Dendritic cell treated with granulocyte-macrophage colony-stimulating factor and Interleukin-4, amounts not matched to agents 40 ng/mL and 50 ng/mL, for 4 days (primary cell): ENCODE results near the gene KLK3.

Source experiments
- H3K27ac Mint-ChIP-seq: one replicate; pipeline ENCODE4 v1.8.0; 2022; ENCODE audit warnings: mild to moderate bottlenecking, mixed read lengths
- H3K27me3 Mint-ChIP-seq: one replicate; pipeline ENCODE4 v1.8.0; 2022; ENCODE audit warnings: mild to moderate bottlenecking, mixed read lengths
- H3K36me3 Mint-ChIP-seq: one replicate; pipeline ENCODE4 v1.8.0; 2022; ENCODE audit warnings: low read depth, mixed read lengths
- H3K4me1 Mint-ChIP-seq: one replicate; pipeline ENCODE4 v1.8.0; 2022; ENCODE audit warnings: low read depth, mixed read lengths
- H3K4me3 Mint-ChIP-seq: one replicate; pipeline ENCODE4 v1.8.0; 2022; ENCODE audit warnings: mild to moderate bottlenecking, moderate library complexity, mixed read lengths
- H3K9me3 Mint-ChIP-seq: one replicate; pipeline ENCODE4 v1.8.0; 2022; ENCODE audit warnings: mixed read lengths
- intact Hi-C: fragments of 100-400 bp; cut with micrococcal nuclease; formaldehyde crosslinking; loops from one replicate; pipeline ENCODE4 v1.15.0; 2022

Gene KLK3

DNA sequence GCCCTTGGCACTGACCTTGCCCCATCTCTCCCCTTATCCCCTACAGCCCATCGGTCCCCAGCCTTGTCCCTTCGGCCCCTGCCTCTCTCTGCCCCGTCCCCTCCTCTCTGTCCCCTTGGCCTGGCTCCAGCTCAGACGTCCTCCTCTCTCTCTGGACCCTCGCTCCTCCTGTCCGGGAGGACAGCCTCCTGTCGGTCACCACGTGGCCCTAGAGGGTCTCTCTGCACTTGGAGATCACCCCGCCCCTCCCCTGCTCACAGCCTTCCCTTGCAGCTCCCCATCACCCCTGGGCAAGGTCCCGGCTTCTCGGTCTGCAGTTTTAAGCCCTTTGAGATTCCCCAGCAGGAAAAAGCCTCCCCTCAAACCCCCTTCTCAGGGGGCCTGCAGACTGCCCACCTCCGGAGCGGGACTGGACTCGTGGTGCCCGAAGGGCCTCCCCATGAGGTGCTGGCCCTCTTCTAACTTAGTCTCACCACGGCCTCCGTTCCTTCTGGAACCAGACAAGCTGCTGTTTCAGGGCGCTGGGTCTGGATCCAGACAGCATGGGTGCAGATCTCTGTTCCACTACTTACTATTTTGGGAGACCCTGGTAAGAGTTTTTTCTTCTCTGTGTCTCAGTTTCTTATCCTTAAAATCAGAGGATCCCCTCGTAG, 18.0 kb upstream of the KLK3 start:
- H3K4me3 Mint-ChIP-seq = peak overlapping the region; percentile 71
- H3K27me3 Mint-ChIP-seq = peaks cover 66% of the 10 kb centered on the region
- H3K36me3 Mint-ChIP-seq = no peaks in the 10 kb centered on the region
- intact Hi-C loops = no loop called here
- H3K4me1 Mint-ChIP-seq = peaks cover 9% of the 10 kb centered on the region
- no peaks in the 10 kb centered on the region for H3K9me3 Mint-ChIP-seq
- H3K27ac Mint-ChIP-seq = peak overlapping the region; percentile 62

GRCh38 chr19:50837300-50837699, 17.4 kb upstream of the KLK3 start:
- Mint-ChIP-seq H3K4me1 (peaks cover 9% of the 10 kb centered on the region), H3K27me3 (peaks cover 62% of the 10 kb centered on the region), H3K4me3 (no peak overlapping the region), H3K36me3 (no peaks in the 10 kb centered on the region), H3K9me3 (no peaks in the 10 kb centered on the region), H3K27ac (no peak overlapping the region)
- intact Hi-C loops = no loop called here

GRCh38 chr19:50838239-50838638, 16.5 kb upstream of the KLK3 start:
- Mint-ChIP-seq H3K27ac (no peak overlapping the region), H3K4me3 (no peak overlapping the region), H3K36me3 (no peaks in the 10 kb centered on the region), H3K4me1 (peaks cover 9% of the 10 kb centered on the region), H3K9me3 (no peaks in the 10 kb centered on the region), H3K27me3 (peaks cover 55% of the 10 kb centered on the region)
- intact Hi-C loops = no loop called here

DNA sequence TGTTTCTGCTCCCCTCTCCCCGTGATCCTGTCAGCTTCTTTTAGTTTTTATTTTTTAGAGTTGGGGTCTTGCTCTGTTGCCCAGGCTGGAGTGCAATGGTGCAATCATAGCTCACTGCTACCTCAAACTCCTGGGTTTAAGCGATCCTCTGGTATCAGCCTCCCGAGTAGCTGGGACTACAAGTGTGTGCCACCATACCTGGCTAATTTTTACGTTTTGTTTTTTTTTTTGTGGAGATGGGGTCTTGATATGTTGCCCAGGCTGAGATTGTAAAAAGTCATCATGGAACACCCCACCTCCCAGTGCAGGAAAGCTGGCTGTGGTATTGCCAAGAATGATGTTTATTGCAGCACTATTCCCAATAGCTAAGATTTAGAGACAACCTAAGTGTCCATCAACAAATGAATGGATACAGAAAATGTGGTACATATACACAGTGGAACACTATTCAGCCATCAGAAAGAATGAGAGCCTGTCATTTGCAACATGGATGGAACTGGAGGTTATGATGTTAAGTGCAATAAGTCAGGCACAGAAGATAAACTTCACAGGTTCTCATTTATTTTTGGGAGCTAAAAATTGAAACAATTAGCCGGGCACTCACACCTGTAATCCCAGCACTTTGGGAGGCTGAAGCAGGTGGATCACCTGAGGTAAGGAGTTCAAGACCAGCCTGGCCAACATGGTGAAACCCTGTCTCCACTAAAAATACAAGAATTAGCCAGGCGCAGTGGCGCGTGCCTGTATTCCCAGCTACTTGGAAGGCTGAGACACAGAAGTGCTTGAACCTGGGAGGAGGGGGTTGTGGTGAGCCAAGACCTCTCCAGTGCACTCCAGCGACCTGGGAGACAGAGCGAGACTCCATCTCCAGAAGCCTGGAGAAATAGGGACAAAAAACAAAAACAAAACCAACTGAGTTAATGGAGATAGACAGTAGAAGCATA, 14.7 kb upstream of the KLK3 start:
- Mint-ChIP-seq H3K9me3 (no peaks in the 10 kb centered on the region), H3K27ac (no peak overlapping the region), H3K4me3 (no peak overlapping the region), H3K27me3 (peaks cover 56% of the 10 kb centered on the region), H3K36me3 (no peaks in the 10 kb centered on the region), H3K4me1 (peaks cover 9% of the 10 kb centered on the region)
- intact Hi-C loops = no loop called here

DNA sequence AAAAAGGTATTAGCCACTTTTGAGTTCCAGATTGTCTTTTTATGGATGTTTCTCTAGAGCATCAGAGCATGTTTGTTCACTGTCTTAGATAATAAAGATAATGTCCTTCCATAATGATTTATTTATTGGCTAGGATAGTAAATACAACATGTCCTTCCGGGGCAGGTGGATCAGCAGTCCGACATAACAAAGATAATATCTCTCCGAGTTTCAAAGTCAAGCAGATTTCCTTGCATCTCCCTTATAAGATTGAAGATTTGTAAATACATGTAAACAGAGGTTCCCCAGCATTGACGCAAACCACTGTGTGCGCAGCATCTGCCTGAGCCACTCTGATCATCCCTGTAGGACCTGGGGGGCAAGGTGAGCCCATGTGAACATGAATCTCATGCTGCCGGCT, 12.6 kb upstream of the KLK3 start:
- intact Hi-C loops = no loop called here
- Mint-ChIP-seq H3K36me3 (no peaks in the 10 kb centered on the region), H3K4me1 (no peaks in the 10 kb centered on the region), H3K27me3 (peaks cover 39% of the 10 kb centered on the region), H3K9me3 (no peaks in the 10 kb centered on the region), H3K27ac (no peak overlapping the region), H3K4me3 (no peak overlapping the region)

GRCh38 chr19:50843205-50843604, 11.5 kb upstream of the KLK3 start:
- no peak overlapping the region for H3K4me3 Mint-ChIP-seq
- no peaks in the 10 kb centered on the region for H3K4me1 Mint-ChIP-seq
- no peaks in the 10 kb centered on the region for H3K36me3 Mint-ChIP-seq
- H3K27ac Mint-ChIP-seq = no peak overlapping the region
- no peaks in the 10 kb centered on the region for H3K9me3 Mint-ChIP-seq
- H3K27me3 Mint-ChIP-seq = peaks cover 30% of the 10 kb centered on the region
- intact Hi-C loops = no loop called here

DNA sequence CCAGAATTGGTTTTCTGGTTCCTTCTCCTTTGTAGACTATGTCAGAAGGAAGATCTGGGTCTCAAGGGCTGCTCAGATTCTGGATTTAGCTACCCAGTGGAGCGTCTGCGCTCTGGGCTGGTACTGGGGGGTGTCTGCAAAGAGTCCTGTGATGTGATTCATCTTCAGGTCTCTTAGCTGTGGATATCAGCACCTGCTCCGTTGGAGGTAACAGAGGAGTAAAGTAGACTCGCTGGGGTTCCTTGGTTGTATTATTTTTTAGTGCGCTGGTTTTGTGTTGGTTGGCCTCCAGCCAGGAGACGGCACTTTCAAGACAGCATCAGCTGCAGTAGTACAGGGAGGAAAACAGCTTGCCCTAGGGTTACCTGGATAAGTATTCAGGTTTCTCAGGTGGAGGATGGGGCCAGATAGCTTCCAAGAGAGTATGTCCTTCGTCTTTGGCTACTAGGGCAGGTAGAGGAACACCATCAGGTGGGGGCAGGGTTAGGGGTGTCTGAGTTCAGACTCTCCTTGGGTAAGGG, 11.0 kb upstream of the KLK3 start:
- no peaks in the 10 kb centered on the region for H3K36me3 Mint-ChIP-seq
- peaks cover 29% of the 10 kb centered on the region for H3K27me3 Mint-ChIP-seq
- no peaks in the 10 kb centered on the region for H3K4me1 Mint-ChIP-seq
- no peaks in the 10 kb centered on the region for H3K9me3 Mint-ChIP-seq
- intact Hi-C loops = no loop called here
- H3K27ac Mint-ChIP-seq = no peak overlapping the region
- H3K4me3 Mint-ChIP-seq = no peak overlapping the region

GRCh38 chr19:50844296-50844935, 10.3 kb upstream of the KLK3 start:
- H3K4me1 Mint-ChIP-seq = no peaks in the 10 kb centered on the region
- H3K9me3 Mint-ChIP-seq = no peaks in the 10 kb centered on the region
- peaks cover 25% of the 10 kb centered on the region for H3K27me3 Mint-ChIP-seq
- H3K27ac Mint-ChIP-seq = no peak overlapping the region
- intact Hi-C loops = no loop called here
- no peak overlapping the region for H3K4me3 Mint-ChIP-seq
- H3K36me3 Mint-ChIP-seq = no peaks in the 10 kb centered on the region

GRCh38 chr19:50850738-50851137, 4.0 kb upstream of the KLK3 start:
- Mint-ChIP-seq H3K4me1 (no peaks in the 10 kb centered on the region), H3K9me3 (no peaks in the 10 kb centered on the region), H3K36me3 (no peaks in the 10 kb centered on the region), H3K4me3 (no peak overlapping the region), H3K27ac (no peak overlapping the region), H3K27me3 (peaks cover 16% of the 10 kb centered on the region)
- intact Hi-C loops = no loop called here

DNA sequence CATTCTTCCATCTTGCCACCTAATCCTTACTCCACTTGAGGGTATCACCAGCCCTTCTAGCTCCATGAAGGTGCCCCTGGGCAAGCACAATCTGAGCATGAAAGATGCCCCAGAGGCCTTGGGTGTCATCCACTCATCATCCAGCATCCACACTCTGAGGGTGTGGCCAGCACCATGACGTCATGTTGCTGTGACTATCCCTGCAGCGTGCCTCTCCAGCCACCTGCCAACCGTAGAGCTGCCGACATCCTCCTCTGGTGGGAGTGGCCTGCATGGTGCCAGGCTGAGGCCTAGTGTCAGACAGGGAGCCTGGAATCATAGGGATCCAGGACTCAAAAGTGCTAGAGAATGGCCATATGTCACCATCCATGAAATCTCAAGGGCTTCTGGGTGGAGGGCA, 3.1 kb upstream of the KLK3 start:
- Mint-ChIP-seq H3K27ac (no peak overlapping the region), H3K9me3 (no peaks in the 10 kb centered on the region), H3K27me3 (peaks cover 19% of the 10 kb centered on the region), H3K4me1 (no peaks in the 10 kb centered on the region), H3K36me3 (no peaks in the 10 kb centered on the region), H3K4me3 (no peak overlapping the region)
- intact Hi-C loops = no loop called here

GRCh38 chr19:50857366-50857765, 2.7 kb downstream of the KLK3 start:
- Mint-ChIP-seq H3K27ac (no peak overlapping the region), H3K27me3 (peaks cover 31% of the 10 kb centered on the region), H3K4me3 (no peak overlapping the region), H3K36me3 (no peaks in the 10 kb centered on the region), H3K4me1 (no peaks in the 10 kb centered on the region), H3K9me3 (no peaks in the 10 kb centered on the region)
- intact Hi-C loops = no loop called here

GRCh38 chr19:50858886-50859285, 4.2 kb downstream of the KLK3 start:
- Mint-ChIP-seq H3K36me3 (no peaks in the 10 kb centered on the region), H3K27ac (no peak overlapping the region), H3K4me1 (no peaks in the 10 kb centered on the region), H3K4me3 (no peak overlapping the region), H3K27me3 (peaks cover 34% of the 10 kb centered on the region), H3K9me3 (no peaks in the 10 kb centered on the region)
- intact Hi-C loops = no loop called here

DNA sequence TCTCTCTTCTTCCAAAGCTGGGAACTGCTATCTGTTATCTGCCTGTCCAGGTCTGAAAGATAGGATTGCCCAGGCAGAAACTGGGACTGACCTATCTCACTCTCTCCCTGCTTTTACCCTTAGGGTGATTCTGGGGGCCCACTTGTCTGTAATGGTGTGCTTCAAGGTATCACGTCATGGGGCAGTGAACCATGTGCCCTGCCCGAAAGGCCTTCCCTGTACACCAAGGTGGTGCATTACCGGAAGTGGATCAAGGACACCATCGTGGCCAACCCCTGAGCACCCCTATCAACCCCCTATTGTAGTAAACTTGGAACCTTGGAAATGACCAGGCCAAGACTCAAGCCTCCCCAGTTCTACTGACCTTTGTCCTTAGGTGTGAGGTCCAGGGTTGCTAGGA, 5.1 kb downstream of the KLK3 start:
- intact Hi-C loops = no loop called here
- peaks cover 33% of the 10 kb centered on the region for H3K27me3 Mint-ChIP-seq
- no peaks in the 10 kb centered on the region for H3K9me3 Mint-ChIP-seq
- H3K27ac Mint-ChIP-seq = no peak overlapping the region
- H3K4me1 Mint-ChIP-seq = no peaks in the 10 kb centered on the region
- no peaks in the 10 kb centered on the region for H3K36me3 Mint-ChIP-seq
- H3K4me3 Mint-ChIP-seq = no peak overlapping the region

GRCh38 chr19:50861010-50861409, 6.3 kb downstream of the KLK3 start:
- H3K36me3 Mint-ChIP-seq = no peaks in the 10 kb centered on the region
- H3K4me1 Mint-ChIP-seq = no peaks in the 10 kb centered on the region
- no peak overlapping the region for H3K27ac Mint-ChIP-seq
- intact Hi-C loops = no loop called here
- no peak overlapping the region for H3K4me3 Mint-ChIP-seq
- H3K9me3 Mint-ChIP-seq = no peaks in the 10 kb centered on the region
- peaks cover 33% of the 10 kb centered on the region for H3K27me3 Mint-ChIP-seq
